K562 (cell line): ENCODE data around the gene EFEMP2. TPM values are rescaled to one million over a fixed set of nuclear protein-coding genes. Genes with fewer than 3 reads are reported as not detected.

ENCODE experiments used
- CBX8 ChIP-seq: fragments of 200-600 bp; sonication (generic); IDR thresholded peaks from 2 replicates; pipeline ENCODE4 v1.6.1; 2012; ENCODE audit warnings: borderline replicate concordance, mixed run types, low read depth, mild to moderate bottlenecking, moderate library complexity, mixed read lengths, low read length, control low read depth, inconsistent platforms; ENCODE audit not compliant: poor library complexity, severe bottlenecking; ENCODE audit errors: extremely low read depth
- CHD1 ChIP-seq: fragments of 200-600 bp; sonication (generic); IDR thresholded peaks from one replicate; pipeline ENCODE4 v1.6.1; 2012; ENCODE audit warnings: mild to moderate bottlenecking, moderate library complexity, low read length, inconsistent platforms
- EHMT2 ChIP-seq: fragments of 450-650 bp; IDR thresholded peaks from 2 replicates; pipeline ENCODE4 v1.6.1; 2018; ENCODE audit warnings: antibody characterized with exemption
- HEY1 ChIP-seq: fragments of 250-450 bp; sonication (Bioruptor Pico); IDR thresholded peaks from 2 replicates; pipeline ENCODE4 v1.5.0; 2020; ENCODE audit warnings: mild to moderate bottlenecking, moderate library complexity, borderline replicate concordance
- IFI16 ChIP-seq: fragments of 250-450 bp; sonication (Bioruptor Pico); IDR thresholded peaks from 2 replicates; pipeline ENCODE4 v2.1.2; 2022; ENCODE audit warnings: mild to moderate bottlenecking, inconsistent platforms
- JUNB ChIP-seq: fragments of 450-650 bp; formaldehyde crosslinking; conservative IDR thresholded peaks from 2 replicates; pipeline ENCODE4 v1.4.0; 2020; ENCODE audit warnings: mild to moderate bottlenecking
- MEF2D ChIP-seq: conservative IDR thresholded peaks from 2 replicates; pipeline ENCODE4 v1.6.1; 2016; ENCODE audit warnings: low read depth, missing genetic modification characterization, missing compliant biosample characterization
- MTA3 ChIP-seq: fragments of 450-650 bp; formaldehyde crosslinking; IDR thresholded peaks from 2 replicates; pipeline ENCODE4 v1.6.1; 2017; ENCODE audit warnings: mild to moderate bottlenecking, borderline replicate concordance
- POLR3A ChIP-seq: IDR thresholded peaks from 2 replicates; pipeline ENCODE4 v1.6.1; 2011; ENCODE audit warnings: borderline replicate concordance, mild to moderate bottlenecking, moderate library complexity; ENCODE audit not compliant: insufficient read length, insufficient read depth; ENCODE audit errors: extremely low read depth
- RBM39 ChIP-seq: fragments of 200-400 bp; formaldehyde crosslinking; optimal IDR thresholded peaks from 2 replicates; pipeline ENCODE3; 2018; ENCODE audit warnings: low read depth, low read length
- SAFB2 ChIP-seq: fragments of 200-400 bp; formaldehyde crosslinking; IDR thresholded peaks from 2 replicates; pipeline ENCODE4 v1.6.1; 2018; ENCODE audit warnings: borderline replicate concordance, low read length, low read depth, moderate library complexity; ENCODE audit not compliant: severe bottlenecking
- SLC30A9 ChIP-seq: fragments of 250-450 bp; sonication (Bioruptor Pico); IDR thresholded peaks from 2 replicates; pipeline ENCODE4 v1.8.0; 2022; ENCODE audit warnings: mild to moderate bottlenecking, moderate library complexity
- SRSF7 ChIP-seq: fragments of 200-400 bp; formaldehyde crosslinking; optimal IDR thresholded peaks from 2 replicates; pipeline ENCODE3; 2017; ENCODE audit warnings: mild to moderate bottlenecking, low read depth, low read length
- TCF7L2 ChIP-seq: fragments of 150-350 bp; IDR thresholded peaks from 2 replicates; pipeline ENCODE4 v1.6.1; 2016; ENCODE audit warnings: low read depth, mild to moderate bottlenecking, low read length, moderate library complexity
- ZNF507 ChIP-seq: conservative IDR thresholded peaks from 2 replicates; pipeline ENCODE4 v1.6.1; 2017; ENCODE audit warnings: missing genetic modification characterization, missing compliant biosample characterization
- ZNF699 ChIP-seq: fragments of 250-450 bp; sonication (Bioruptor Pico); IDR thresholded peaks from 2 replicates; pipeline ENCODE4 v1.8.0; 2021; ENCODE audit warnings: mild to moderate bottlenecking, moderate library complexity; ENCODE audit not compliant: insufficient replicate concordance
- ZZZ3 ChIP-seq: fragments of 450-650 bp; IDR thresholded peaks from 2 replicates; pipeline ENCODE4 v1.6.1; 2016; ENCODE audit warnings: antibody characterized with exemption, mild to moderate bottlenecking, moderate library complexity
- polyA plus RNA-seq, 8 experiments: library from polyadenylated mRNA; depleted of rRNA in 4 of 8; stranded (reverse) in 5 of 8; unstranded in 3 of 8; fragments of >200 nt; fragmentation: Nextera tagmentation in 2 of 8; fragmentation: Illumina TruSeq in 1 of 8; extraction: Ambion mirVana in 2 of 8; extraction: Trizol in 1 of 8; gene quantifications; 2 replicates each; pipeline versions ENCODE4 v1.2.1 to v1.2.3, GENCODE V29; 2011 to 2014; ENCODE audit warnings: inconsistent platforms in 1 of 8, missing spikeins in 1 of 8
- total RNA-seq, 7 experiments: library from RNA; depleted of rRNA in 6 of 7; stranded (reverse); fragments of >200 nt in 6 of 7; fragmentation: Illumina TruSeq in 2 of 7; extraction: Trizol in 2 of 7; gene quantifications; 2 replicates each; pipeline versions ENCODE4 v1.2.1 to v1.2.3, GENCODE V29; 2011 to 2021; ENCODE audit warnings: low replicate concordance in 1 of 7
- TF ChIP-seq, protein P1 (sequence below): fragments of 250-450 bp; sonication (Bioruptor Pico); IDR thresholded peaks from 2 replicates; pipeline ENCODE4 v1.5.0; 2021; ENCODE audit warnings: mild to moderate bottlenecking, moderate library complexity
- TF ChIP-seq, protein P2 (sequence below), 2 experiments: fragments of 450-650 bp; conservative IDR thresholded peaks; 2 replicates each; pipeline ENCODE4 v1.6.1; 2017; ENCODE audit warnings: mild to moderate bottlenecking in 2 of 2, moderate library complexity in 2 of 2
- TF ChIP-seq, protein P3 (sequence below): fragments of 450-650 bp; IDR thresholded peaks from 2 replicates; pipeline ENCODE4 v1.6.1; 2016; ENCODE audit warnings: mild to moderate bottlenecking

EFEMP2 gene
- total and polyA plus RNA-seq, 9 of the 15 experiments (the other 6 are each of a cell fraction or from before 2014, with no cell fraction given) = 0.07 to 2.9 (median 0.69) TPM; not detected in 1

DNA sequence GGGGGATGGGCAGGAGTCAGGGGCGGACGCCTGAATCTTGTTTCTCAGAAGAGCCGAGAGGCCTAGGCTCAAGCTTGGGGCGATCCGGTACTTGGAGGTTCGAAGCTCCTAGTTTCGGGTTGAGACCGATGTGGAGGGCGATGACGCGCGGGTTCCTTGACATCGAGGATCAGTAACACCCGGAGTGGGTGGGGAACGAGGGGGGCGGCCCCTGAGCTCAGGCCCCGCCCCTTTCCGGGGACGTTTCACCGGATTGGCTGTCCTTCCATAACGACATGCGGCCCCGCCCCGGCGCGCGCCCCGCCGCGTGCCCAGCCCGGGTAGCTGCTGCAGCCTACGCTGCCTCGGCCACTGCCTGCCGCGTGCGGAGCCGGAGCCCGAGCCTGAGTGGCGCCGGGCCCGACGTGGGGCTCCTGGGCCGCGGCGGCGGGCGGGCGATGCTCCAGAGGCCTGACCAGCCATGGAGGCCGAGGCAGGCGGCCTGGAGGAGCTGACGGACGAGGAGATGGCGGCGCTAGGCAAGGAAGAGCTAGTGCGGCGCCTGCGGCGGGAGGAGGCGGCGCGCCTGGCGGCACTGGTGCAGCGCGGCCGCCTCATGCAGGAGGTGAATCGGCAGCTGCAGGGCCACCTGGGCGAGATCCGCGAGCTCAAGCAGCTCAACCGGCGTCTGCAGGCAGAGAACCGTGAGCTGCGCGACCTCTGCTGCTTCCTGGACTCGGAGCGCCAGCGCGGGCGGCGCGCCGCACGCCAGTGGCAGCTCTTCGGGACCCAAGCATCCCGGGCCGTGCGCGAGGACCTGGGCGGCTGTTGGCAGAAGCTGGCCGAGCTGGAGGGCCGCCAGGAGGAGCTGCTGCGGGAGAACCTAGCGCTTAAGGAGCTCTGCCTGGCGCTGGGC is 18.0 kb upstream of the EFEMP2 start, which contains the start of gene CCDC85B (continued):
- TF ChIP-seq, protein P1, sequence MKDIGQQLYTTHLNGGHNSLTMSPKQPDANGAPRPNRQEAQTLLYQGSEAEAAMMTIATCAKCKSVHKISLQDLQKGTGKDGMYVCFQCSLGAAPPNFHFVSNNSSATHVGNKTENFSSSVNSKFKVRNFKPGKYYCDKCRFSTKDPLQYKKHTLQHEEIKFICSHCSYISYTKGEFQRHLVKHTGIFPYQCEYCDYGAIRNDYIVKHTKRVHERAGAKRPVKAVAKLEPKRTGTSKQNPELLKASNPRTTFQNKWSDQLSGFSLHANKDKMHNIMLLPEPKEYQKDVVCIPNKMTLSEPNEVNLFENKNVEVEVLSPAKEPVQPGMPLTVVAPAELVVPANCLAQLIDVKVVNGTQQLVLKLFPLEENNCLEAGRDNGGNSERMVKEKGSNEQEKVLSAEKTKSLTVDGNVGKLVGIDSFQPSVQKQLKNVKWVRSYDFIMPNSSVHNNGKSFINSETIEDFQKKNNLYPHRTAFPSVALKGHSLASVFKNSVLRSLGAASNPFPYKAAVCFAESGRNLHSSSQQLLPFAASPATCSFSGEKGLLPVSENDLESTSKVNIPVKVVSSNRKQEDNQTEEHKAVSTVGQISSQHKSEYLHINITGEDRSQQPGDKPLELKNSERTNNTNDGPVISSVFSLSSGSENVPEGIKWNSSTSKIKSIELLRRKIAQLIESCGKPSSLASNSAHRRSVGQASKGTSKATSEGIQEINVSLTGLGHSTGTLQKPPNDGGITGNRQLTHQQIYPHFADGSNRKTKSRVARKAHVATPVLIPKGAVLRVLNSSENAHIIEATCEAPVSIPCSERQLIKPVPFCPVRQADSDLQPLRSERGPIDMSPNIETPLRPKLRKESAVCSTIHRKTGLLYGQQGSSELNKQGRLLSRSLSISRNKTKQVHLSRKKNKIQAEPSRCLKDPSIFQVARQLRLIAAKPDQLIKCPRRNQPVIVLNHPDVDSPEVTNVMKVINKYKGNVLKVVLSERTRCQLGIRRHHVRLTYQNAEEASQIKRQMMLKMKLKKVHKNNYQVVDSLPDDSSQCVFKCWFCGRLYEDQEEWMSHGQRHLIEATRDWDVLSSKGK (CRISPR knock-in tag) = no peak
- TF ChIP-seq SRSF7 (peak; percentile 22), EHMT2 (no peak), MEF2D (tag) (no peak), IFI16 (no peak), TCF7L2 (no peak), ZNF507 (tag) (no peak), JUNB (CRISPR knock-in tag) (no peak), RBM39 (no peak), MTA3 (peak; percentile 15), SLC30A9 (CRISPR knock-in tag) (no peak), CBX8 (no peak), POLR3A (no peak), SAFB2 (no peak), ZNF699 (no peak), CHD1 (peak; percentile 82), ZZZ3 (no peak), HEY1 (CRISPR knock-in tag) (no peak)
- TF ChIP-seq, protein P2, sequence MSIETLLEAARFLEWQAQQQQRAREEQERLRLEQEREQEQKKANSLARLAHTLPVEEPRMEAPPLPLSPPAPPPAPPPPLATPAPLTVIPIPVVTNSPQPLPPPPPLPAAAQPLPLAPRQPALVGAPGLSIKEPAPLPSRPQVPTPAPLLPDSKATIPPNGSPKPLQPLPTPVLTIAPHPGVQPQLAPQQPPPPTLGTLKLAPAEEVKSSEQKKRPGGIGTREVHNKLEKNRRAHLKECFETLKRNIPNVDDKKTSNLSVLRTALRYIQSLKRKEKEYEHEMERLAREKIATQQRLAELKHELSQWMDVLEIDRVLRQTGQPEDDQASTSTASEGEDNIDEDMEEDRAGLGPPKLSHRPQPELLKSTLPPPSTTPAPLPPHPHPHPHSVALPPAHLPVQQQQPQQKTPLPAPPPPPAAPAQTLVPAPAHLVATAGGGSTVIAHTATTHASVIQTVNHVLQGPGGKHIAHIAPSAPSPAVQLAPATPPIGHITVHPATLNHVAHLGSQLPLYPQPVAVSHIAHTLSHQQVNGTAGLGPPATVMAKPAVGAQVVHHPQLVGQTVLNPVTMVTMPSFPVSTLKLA (conservative IDR thresholded peaks at IDR 0.05) = peak; percentile 72 to 83
- TF ChIP-seq, protein P3, sequence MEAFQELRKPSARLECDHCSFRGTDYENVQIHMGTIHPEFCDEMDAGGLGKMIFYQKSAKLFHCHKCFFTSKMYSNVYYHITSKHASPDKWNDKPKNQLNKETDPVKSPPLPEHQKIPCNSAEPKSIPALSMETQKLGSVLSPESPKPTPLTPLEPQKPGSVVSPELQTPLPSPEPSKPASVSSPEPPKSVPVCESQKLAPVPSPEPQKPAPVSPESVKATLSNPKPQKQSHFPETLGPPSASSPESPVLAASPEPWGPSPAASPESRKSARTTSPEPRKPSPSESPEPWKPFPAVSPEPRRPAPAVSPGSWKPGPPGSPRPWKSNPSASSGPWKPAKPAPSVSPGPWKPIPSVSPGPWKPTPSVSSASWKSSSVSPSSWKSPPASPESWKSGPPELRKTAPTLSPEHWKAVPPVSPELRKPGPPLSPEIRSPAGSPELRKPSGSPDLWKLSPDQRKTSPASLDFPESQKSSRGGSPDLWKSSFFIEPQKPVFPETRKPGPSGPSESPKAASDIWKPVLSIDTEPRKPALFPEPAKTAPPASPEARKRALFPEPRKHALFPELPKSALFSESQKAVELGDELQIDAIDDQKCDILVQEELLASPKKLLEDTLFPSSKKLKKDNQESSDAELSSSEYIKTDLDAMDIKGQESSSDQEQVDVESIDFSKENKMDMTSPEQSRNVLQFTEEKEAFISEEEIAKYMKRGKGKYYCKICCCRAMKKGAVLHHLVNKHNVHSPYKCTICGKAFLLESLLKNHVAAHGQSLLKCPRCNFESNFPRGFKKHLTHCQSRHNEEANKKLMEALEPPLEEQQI = no peak
